ENCODE data around the gene ALK. TPM values are rescaled to one million over a fixed set of nuclear protein-coding genes. Genes with fewer than 3 reads are reported as not detected.

ALK gene
- total RNA-seq, 1 donor from 2014 or later = not detected

DNA sequence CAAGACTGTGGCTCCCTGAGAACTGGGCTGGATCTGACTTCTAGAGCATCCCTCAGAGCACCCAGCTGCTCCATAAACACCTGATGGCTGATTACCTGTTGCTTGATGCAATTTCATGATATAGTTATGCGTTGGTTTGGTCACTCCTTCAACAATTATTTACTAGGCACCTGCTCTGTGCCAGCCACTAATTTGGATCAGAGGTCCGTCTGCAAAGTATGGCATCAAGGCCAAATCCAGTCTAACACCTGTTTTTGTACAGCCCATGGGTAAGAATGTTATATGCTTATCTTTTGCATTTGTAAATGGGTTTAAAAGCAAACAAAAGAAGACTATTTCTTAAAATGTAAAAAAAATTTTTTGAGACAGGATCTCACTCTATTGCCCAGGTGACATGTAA is 348.2 kb downstream of the ALK start:
- FAIRE-seq (no peak), DNase-seq (ENCODE audit: low read depth) (no peak)
- Histone ChIP-seq H3K4me3 (ENCODE audit: low read depth, low read length) (no peak overlapping the region), H3K27me3 (ENCODE audit: control insufficient read depth, insufficient read depth, low read length) (no peaks in the 10 kb centered on the region), H3K36me3 (ENCODE audit: control insufficient read depth, insufficient read depth, low read length) (no peaks in the 10 kb centered on the region)
- TF ChIP-seq, protein P1, sequence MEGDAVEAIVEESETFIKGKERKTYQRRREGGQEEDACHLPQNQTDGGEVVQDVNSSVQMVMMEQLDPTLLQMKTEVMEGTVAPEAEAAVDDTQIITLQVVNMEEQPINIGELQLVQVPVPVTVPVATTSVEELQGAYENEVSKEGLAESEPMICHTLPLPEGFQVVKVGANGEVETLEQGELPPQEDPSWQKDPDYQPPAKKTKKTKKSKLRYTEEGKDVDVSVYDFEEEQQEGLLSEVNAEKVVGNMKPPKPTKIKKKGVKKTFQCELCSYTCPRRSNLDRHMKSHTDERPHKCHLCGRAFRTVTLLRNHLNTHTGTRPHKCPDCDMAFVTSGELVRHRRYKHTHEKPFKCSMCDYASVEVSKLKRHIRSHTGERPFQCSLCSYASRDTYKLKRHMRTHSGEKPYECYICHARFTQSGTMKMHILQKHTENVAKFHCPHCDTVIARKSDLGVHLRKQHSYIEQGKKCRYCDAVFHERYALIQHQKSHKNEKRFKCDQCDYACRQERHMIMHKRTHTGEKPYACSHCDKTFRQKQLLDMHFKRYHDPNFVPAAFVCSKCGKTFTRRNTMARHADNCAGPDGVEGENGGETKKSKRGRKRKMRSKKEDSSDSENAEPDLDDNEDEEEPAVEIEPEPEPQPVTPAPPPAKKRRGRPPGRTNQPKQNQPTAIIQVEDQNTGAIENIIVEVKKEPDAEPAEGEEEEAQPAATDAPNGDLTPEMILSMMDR (IDR thresholded peaks at IDR 0.05; ENCODE audit: insufficient read depth, low read length, severe bottlenecking) = no peak

DNA sequence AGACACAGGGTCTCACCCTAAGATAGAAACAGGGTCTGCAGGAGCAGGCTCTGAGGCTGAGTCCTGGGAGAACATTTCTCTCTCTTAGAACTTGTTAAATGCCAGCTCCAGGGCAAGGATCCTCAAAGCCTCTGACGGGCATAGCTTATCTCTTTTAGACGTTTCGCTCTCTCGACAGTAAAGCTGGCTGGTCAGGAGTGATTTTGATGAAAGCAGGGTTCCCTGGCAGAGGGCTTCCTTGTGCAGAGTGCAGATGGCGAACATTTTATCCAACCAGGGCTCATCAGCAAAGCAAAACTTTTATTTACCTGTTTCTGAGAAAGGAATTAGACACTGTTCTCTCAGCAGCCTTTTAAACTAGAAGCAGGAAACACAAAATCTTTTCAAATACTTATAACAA is 350.8 kb downstream of the ALK start:
- FAIRE-seq (no peak), DNase-seq (ENCODE audit: low read depth) (no peak)
- Histone ChIP-seq H3K36me3 (ENCODE audit: control insufficient read depth, insufficient read depth, low read length) (no peaks in the 10 kb centered on the region), H3K27me3 (ENCODE audit: control insufficient read depth, insufficient read depth, low read length) (peaks cover 2% of the 10 kb centered on the region), H3K4me3 (ENCODE audit: low read depth, low read length) (no peak overlapping the region)
- TF ChIP-seq, protein P1 (IDR thresholded peaks at IDR 0.05; ENCODE audit: insufficient read depth, low read length, severe bottlenecking) = no peak

- DNase-seq (ENCODE audit: low read depth) = no peak
- no peak overlapping the region for H3K4me3 ChIP-seq (ENCODE audit: low read depth, low read length)
- H3K27me3 ChIP-seq (ENCODE audit: control insufficient read depth, insufficient read depth, low read length) = peaks cover 2% of the 10 kb centered on the region
- TF ChIP-seq, protein P1 (IDR thresholded peaks at IDR 0.05; ENCODE audit: insufficient read depth, low read length, severe bottlenecking) = no peak
- no peaks in the 10 kb centered on the region for H3K36me3 ChIP-seq (ENCODE audit: control insufficient read depth, insufficient read depth, low read length)
- FAIRE-seq = no peak
These were observed 353.4 kb downstream of the ALK start for GRCh38 chr2:29567906-29568520.

DNA sequence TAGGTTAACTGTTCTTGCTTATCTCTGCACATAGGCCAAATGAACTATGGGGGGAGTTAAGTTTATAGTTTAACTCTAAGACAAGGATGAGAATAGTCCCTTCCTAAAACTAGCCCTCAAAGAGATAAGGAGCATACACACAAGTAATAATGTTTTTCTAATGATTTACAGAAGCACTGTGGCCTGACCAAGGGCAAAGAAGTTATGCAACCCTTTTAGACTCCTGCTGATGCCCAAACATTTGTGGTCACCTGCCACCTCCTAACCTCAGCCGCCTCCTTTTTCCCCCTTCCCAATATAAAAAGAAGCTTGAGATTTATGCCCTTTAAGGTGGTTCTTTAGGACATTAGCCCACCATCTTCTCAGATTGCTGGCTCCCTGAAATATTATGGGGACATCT is 357.7 kb downstream of the ALK start:
- Histone ChIP-seq H3K36me3 (ENCODE audit: control insufficient read depth, insufficient read depth, low read length) (no peaks in the 10 kb centered on the region), H3K4me3 (ENCODE audit: low read depth, low read length) (no peak overlapping the region), H3K27me3 (ENCODE audit: control insufficient read depth, insufficient read depth, low read length) (peaks cover 2% of the 10 kb centered on the region)
- DNase-seq (ENCODE audit: low read depth) (no peak), FAIRE-seq (peak; percentile 23)
- TF ChIP-seq, protein P1 (IDR thresholded peaks at IDR 0.05; ENCODE audit: insufficient read depth, low read length, severe bottlenecking) = no peak

- H3K36me3 ChIP-seq (ENCODE audit: control insufficient read depth, insufficient read depth, low read length) = no peaks in the 10 kb centered on the region
- no peak for DNase-seq (ENCODE audit: low read depth)
- H3K27me3 ChIP-seq (ENCODE audit: control insufficient read depth, insufficient read depth, low read length) = peaks cover 2% of the 10 kb centered on the region
- TF ChIP-seq, protein P1 (IDR thresholded peaks at IDR 0.05; ENCODE audit: insufficient read depth, low read length, severe bottlenecking) = no peak
- H3K4me3 ChIP-seq (ENCODE audit: low read depth, low read length) = no peak overlapping the region
- FAIRE-seq = no peak
These were observed 358.5 kb downstream of the ALK start for GRCh38 chr2:29562896-29563295.

DNA sequence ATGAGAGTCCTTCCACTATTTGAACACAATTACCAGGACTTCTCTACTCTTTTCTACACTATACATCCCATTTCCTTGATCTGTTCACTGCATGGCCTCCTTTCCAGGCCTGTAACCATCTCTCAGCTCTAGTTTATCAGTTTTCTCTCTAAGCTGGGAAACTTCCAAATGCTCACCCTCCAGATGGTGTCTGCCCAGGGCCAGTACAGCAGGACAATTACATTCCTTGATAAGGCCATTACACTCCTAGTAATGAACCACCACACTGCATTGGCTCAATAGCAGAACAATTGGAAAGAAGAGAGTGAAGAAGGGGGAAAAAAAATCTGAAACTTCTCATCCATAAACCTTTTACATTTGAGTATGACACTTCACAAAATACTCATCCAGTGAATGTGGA is 359.1 kb downstream of the ALK start:
- DNase-seq (ENCODE audit: low read depth) (no peak), FAIRE-seq (no peak)
- Histone ChIP-seq H3K36me3 (ENCODE audit: control insufficient read depth, insufficient read depth, low read length) (no peaks in the 10 kb centered on the region), H3K27me3 (ENCODE audit: control insufficient read depth, insufficient read depth, low read length) (peaks cover 2% of the 10 kb centered on the region), H3K4me3 (ENCODE audit: low read depth, low read length) (no peak overlapping the region)
- TF ChIP-seq, protein P1 (IDR thresholded peaks at IDR 0.05; ENCODE audit: insufficient read depth, low read length, severe bottlenecking) = no peak
